B cell (primary cell): ENCODE results near the gene CEP85L. TPM values are rescaled to one million over a fixed set of nuclear protein-coding genes. Genes with fewer than 3 reads are reported as not detected.

Experiments used
- ATAC-seq: fragments of 200-7000 bp; cut with Tn5 transposase; one replicate; pipeline ENCODE4 v1.10.0; 2021; ENCODE audit warnings: low read depth, mild to moderate bottlenecking, moderate number of reproducible peaks, moderate library complexity
- CTCF ChIA-PET: fragments of 350-600 bp; sonication (Branson Sonifier 250); formaldehyde crosslinking; loops from one replicate; lab custom pipeline; 2021; ENCODE audit warnings: antibody characterized with exemption, inconsistent platforms; lab: Charles Lee
- POLR2A ChIA-PET: fragments of 350-600 bp; sonication (Branson Sonifier 250); formaldehyde crosslinking; loops from one replicate; lab custom pipeline; 2021; ENCODE audit warnings: antibody characterized with exemption; lab: Charles Lee
- DNase-seq: peaks from one replicate; pipeline ENCODE4 v3.0.0; 2013
- H2AFZ ChIP-seq: 2 replicates; pipeline ENCODE4 v1.6.1; 2012; ENCODE audit warnings: mild to moderate bottlenecking, low read depth, low read length; ENCODE audit not compliant: insufficient read depth, poor library complexity, severe bottlenecking
- H3K27ac ChIP-seq, 2 donors: 1 replicate in 1 of 2; 2 replicates in 1 of 2; pipeline ENCODE4 v1.5.1; 2012 to 2013; ENCODE audit warnings: low read length in 2 of 2, mild to moderate bottlenecking in 2 of 2, moderate library complexity in 1 of 2
- H3K27me3 ChIP-seq, 4 experiments: fragments of 200-600 bp in 1 of 4; sonication (generic) in 1 of 4; replicated peaks in 1 of 4; 1 replicate in 2 of 4; 2 replicates in 2 of 4; pipeline versions ENCODE4 v1.6.1 to v1.7.0; 2013 to 2016; ENCODE audit warnings: low read length in 3 of 4, mild to moderate bottlenecking in 2 of 4, mixed read lengths in 1 of 4, moderate library complexity in 1 of 4; ENCODE audit not compliant: insufficient read depth in 4 of 4, control insufficient read depth in 3 of 4; ENCODE audit errors: control extremely low read depth in 1 of 4
- H3K36me3 ChIP-seq, 2 experiments: replicated peaks in 1 of 2; 1 replicate in 1 of 2; 2 replicates in 1 of 2; pipeline versions ENCODE4 v1.6.1 to v1.7.1; 2013; ENCODE audit warnings: low read length in 1 of 2; ENCODE audit not compliant: insufficient read depth in 2 of 2, control insufficient read depth in 1 of 2; ENCODE audit errors: control extremely low read depth in 1 of 2, extremely low read depth in 1 of 2
- H3K4me1 ChIP-seq, 2 donors: fragments of 200-600 bp in 1 of 2; sonication (generic) in 1 of 2; 1 replicate in 1 of 2; 2 replicates in 1 of 2; pipeline versions ENCODE4 v1.5.1 to v1.6.1; 2013 to 2017; ENCODE audit warnings: low read length in 2 of 2; ENCODE audit not compliant: control insufficient read depth in 2 of 2, insufficient read depth in 2 of 2
- H3K4me2 ChIP-seq: replicated peaks from 2 replicates; pipeline ENCODE3; 2012; ENCODE audit warnings: mild to moderate bottlenecking, low read depth, low read length; ENCODE audit not compliant: poor library complexity, severe bottlenecking
- H3K4me3 ChIP-seq, 5 experiments: fragments of 200-600 bp in 1 of 5; sonication (generic) in 1 of 5; 1 replicate in 3 of 5; 2 replicates in 2 of 5; pipeline versions ENCODE4 v1.5.1 to v1.7.0; 2011 to 2016; ENCODE audit warnings: low read length in 4 of 5, mild to moderate bottlenecking in 4 of 5, low read depth in 2 of 5, control low read depth in 1 of 5, moderate library complexity in 1 of 5; ENCODE audit not compliant: insufficient read depth in 1 of 5; ENCODE audit errors: control extremely low read depth in 1 of 5, extremely low read depth in 1 of 5
- H3K79me2 ChIP-seq: fragments of 200-600 bp; sonication (generic); one replicate; pipeline ENCODE4 v1.6.0; 2016; ENCODE audit warnings: low read length; ENCODE audit not compliant: control insufficient read depth, insufficient read depth
- H3K9ac ChIP-seq: fragments of 200-600 bp; sonication (generic); 2 replicates; pipeline ENCODE4 v1.6.1; 2017; ENCODE audit warnings: mild to moderate bottlenecking, low read length, moderate library complexity
- H3K9me3 ChIP-seq, 3 donors: one replicate each; pipeline versions ENCODE4 v1.6.1 to v1.7.1; 2013; ENCODE audit warnings: low read length in 2 of 3; ENCODE audit not compliant: control insufficient read depth in 2 of 3, insufficient read depth in 1 of 3; ENCODE audit errors: control extremely low read depth in 1 of 3
- H4K20me1 ChIP-seq: 2 replicates; pipeline ENCODE4 v1.6.0; 2012; ENCODE audit warnings: mild to moderate bottlenecking, low read length; ENCODE audit not compliant: insufficient read depth, control insufficient read depth, poor library complexity, severe bottlenecking
- H3K27ac Mint-ChIP-seq: one replicate; pipeline ENCODE4 v1.8.0; 2021; ENCODE audit warnings: mixed read lengths
- H3K27me3 Mint-ChIP-seq: one replicate; pipeline ENCODE4 v1.8.0; 2021; ENCODE audit warnings: mixed read lengths
- H3K4me1 Mint-ChIP-seq: one replicate; pipeline ENCODE4 v1.8.0; 2021; ENCODE audit warnings: mixed read lengths
- H3K4me3 Mint-ChIP-seq: one replicate; pipeline ENCODE4 v1.8.0; 2021; ENCODE audit warnings: mixed read lengths
- H3K9me3 Mint-ChIP-seq: one replicate; pipeline ENCODE4 v1.8.0; 2022; ENCODE audit warnings: mixed read lengths; ENCODE audit not compliant: insufficient read depth
- CTCF ChIP-seq: fragments of 200-600 bp; IDR thresholded peaks from one replicate; pipeline ENCODE4 v1.8.0; 2022; ENCODE audit warnings: antibody characterized with exemption, mild to moderate bottlenecking
- EZH2 ChIP-seq: IDR thresholded peaks from 2 replicates; pipeline ENCODE4 v1.6.1; 2012; ENCODE audit warnings: borderline replicate concordance, low read depth, mild to moderate bottlenecking, moderate library complexity, low read length; ENCODE audit not compliant: insufficient read depth, poor library complexity, severe bottlenecking
- WGBS: methylation state at CpG from one replicate; pipeline ENCODE4 v1.1.5; 2013; ENCODE audit warnings: missing lambda C conversion rate; ENCODE audit not compliant: insufficient coverage; 5-methylcytosine and 5-hydroxymethylcytosine counted together
- intact Hi-C: fragments of 100-400 bp; cut with micrococcal nuclease; formaldehyde crosslinking; loops from one replicate; pipeline ENCODE4 v1.10.0; 2022
- polyA plus RNA-seq: library from polyadenylated mRNA; depleted of rRNA; stranded (reverse); fragments of >200 nt; gene quantifications from 2 replicates; pipeline ENCODE4 v1.2.3, GENCODE V29; 2012
- total RNA-seq, 2 donors: library from RNA; stranded (reverse); fragments of 120-200 nt in 1 of 2; gene quantifications; 1 replicate in 1 of 2; 2 replicates in 1 of 2; pipeline versions ENCODE4 v1.2.3 to v1.2.4, GENCODE V29; 2013 to 2022

Gene CEP85L
- total and polyA plus RNA-seq, 2 donors (not counting 1 experiment from before 2014, with no cell fraction given): 7.6 to 32.1 TPM

GRCh38 chr6:118535176-118535844 is 116.1 kb downstream of the CEP85L start:
- Histone ChIP-seq H3K4me3 (no peak overlapping the region), H3K9ac (no peak overlapping the region), H2AFZ (no peak overlapping the region), H3K36me3 (no peaks in the 10 kb centered on the region), H3K4me2 (no peak overlapping the region), H3K9me3 (no peaks in the 10 kb centered on the region), H3K4me1 (no peaks in the 10 kb centered on the region), H3K27ac (no peak overlapping the region), H4K20me1 (peaks cover 5% of the 10 kb centered on the region), H3K79me2 (peaks cover 5% of the 10 kb centered on the region), H3K27me3 (no peaks in the 10 kb centered on the region)
- Mint-ChIP-seq H3K4me1 (peaks cover 3% of the 10 kb centered on the region), H3K27ac (no peak overlapping the region), H3K27me3 (no peaks in the 10 kb centered on the region), H3K4me3 (no peak overlapping the region), H3K9me3 (no peaks in the 10 kb centered on the region)
- TF ChIP-seq EZH2 (no peak), CTCF (no peak)
- intact Hi-C loops: no loop called here
- ATAC-seq (no peak), DNase-seq (no peak)
- CTCF ChIA-PET: no interaction called here
- WGBS: 100% methylated on average over 1 of the region's 6 CpGs
- POLR2A ChIA-PET: no interaction called here

- no peaks in the 10 kb centered on the region for H3K27me3 ChIP-seq
- H3K36me3 ChIP-seq: no peaks in the 10 kb centered on the region
- H3K4me3 ChIP-seq: no peak overlapping the region
- ChIA-PET CTCF (no interaction called here), POLR2A (no interaction called here)
- H3K4me3 Mint-ChIP-seq: no peak overlapping the region
- no peaks in the 10 kb centered on the region for H3K4me1 ChIP-seq
- no peak for DNase-seq
- H3K9me3 Mint-ChIP-seq: no peaks in the 10 kb centered on the region
- no peak overlapping the region for H2AFZ ChIP-seq
- ATAC-seq: no peak
- H3K4me2 ChIP-seq: no peak overlapping the region
- H3K27ac Mint-ChIP-seq: no peak overlapping the region
- no peak for TF ChIP-seq EZH2
- TF ChIP-seq CTCF: no peak
- H3K4me1 Mint-ChIP-seq: peaks cover 7% of the 10 kb centered on the region
- no peak overlapping the region for H3K9ac ChIP-seq
- intact Hi-C loops: no loop called here
- H3K27ac ChIP-seq: no peak overlapping the region
- no CpG with 5 or more reads among the region's 2 CpGs for WGBS
- no peaks in the 10 kb centered on the region for H3K9me3 ChIP-seq
- H4K20me1 ChIP-seq: peaks cover 5% of the 10 kb centered on the region
- peaks cover 5% of the 10 kb centered on the region for H3K79me2 ChIP-seq
- H3K27me3 Mint-ChIP-seq: no peaks in the 10 kb centered on the region
These were observed 120.4 kb downstream of the CEP85L start for GRCh38 chr6:118530942-118531341.
